ENCODE results near the gene SPACA9.

Gene SPACA9

GRCh38 chr9:132887181-132888120, 8.8 kb downstream of the SPACA9 start:
- no peak overlapping the region for H3K4me2 ChIP-seq (ENCODE audit: low read length, poor library complexity, severe bottlenecking)
- H3K14ac ChIP-seq (ENCODE audit: low read length in 2 of 2) = no peak overlapping the region
- H2BK15ac ChIP-seq (ENCODE audit: low read depth, poor library complexity, severe bottlenecking) = no peak overlapping the region
- no peaks in the 10 kb centered on the region for H3K27me3 ChIP-seq (ENCODE audit: control insufficient read depth in 1 of 2, insufficient read depth in 1 of 2, low read length in 2 of 2)
- no peak overlapping the region for H3K23ac ChIP-seq (ENCODE audit: low read length in 2 of 2)
- no peak overlapping the region for H3K4me3 ChIP-seq (ENCODE audit: insufficient read depth in 1 of 2, low read depth in 1 of 2, low read length in 2 of 2)
- H2BK12ac ChIP-seq (ENCODE audit: low read length in 2 of 2) = no peak overlapping the region
- H3K9me3 ChIP-seq (ENCODE audit: control insufficient read depth, low read length) = no peaks in the 10 kb centered on the region
- no peak overlapping the region for H3K4ac ChIP-seq (ENCODE audit: low read depth in 1 of 2, low read length in 2 of 2)
- H2BK5ac ChIP-seq (ENCODE audit: low read depth, low read length, poor library complexity, severe bottlenecking) = no peak overlapping the region
- peaks cover 19 to 41% of the 10 kb centered on the region in 2 experiments for H3K36me3 ChIP-seq (ENCODE audit: control insufficient read depth in 1 of 2, insufficient read depth in 2 of 2, low read depth in 1 of 2, low read length in 2 of 2)
- no peak overlapping the region for H3K27ac ChIP-seq (ENCODE audit: low read length, poor library complexity, severe bottlenecking)
- no peak overlapping the region for H2BK120ac ChIP-seq (ENCODE audit: low read depth, low read length)
- H3K9ac ChIP-seq (ENCODE audit: low read length) = no peak overlapping the region
- H2AFZ ChIP-seq (ENCODE audit: low read depth, low read length) = no peak overlapping the region
- no peak overlapping the region for H4K8ac ChIP-seq (ENCODE audit: low read length)
- no peak overlapping the region for H4K91ac ChIP-seq (ENCODE audit: low read length)
- DNase-seq = no peak
- WGBS = 89% methylated on average over 17 of the region's 18 CpGs
- peaks cover 2% of the 10 kb centered on the region for H3K4me1 ChIP-seq (ENCODE audit: control insufficient read depth, insufficient read depth, low read depth, low read length)
- no peak overlapping the region for H3K18ac ChIP-seq (ENCODE audit: low read depth in 1 of 2, low read length in 2 of 2)
- H2AK5ac ChIP-seq (ENCODE audit: low read length, severe bottlenecking) = no peak overlapping the region
- H3K79me1 ChIP-seq (replicated peaks; ENCODE audit: low read length, poor library complexity, severe bottlenecking) = no peaks in the 10 kb centered on the region

GRCh38 chr9:132888151-132888550, 9.5 kb downstream of the SPACA9 start:
- H3K4me3 ChIP-seq (ENCODE audit: insufficient read depth in 1 of 2, low read depth in 1 of 2, low read length in 2 of 2) = no peak overlapping the region
- H2BK5ac ChIP-seq (ENCODE audit: low read depth, low read length, poor library complexity, severe bottlenecking) = no peak overlapping the region
- no peak overlapping the region for H3K14ac ChIP-seq (ENCODE audit: low read length in 2 of 2)
- H4K91ac ChIP-seq (ENCODE audit: low read length) = no peak overlapping the region
- no peaks in the 10 kb centered on the region for H3K9me3 ChIP-seq (ENCODE audit: control insufficient read depth, low read length)
- no peak for DNase-seq
- peaks cover 19 to 48% of the 10 kb centered on the region in 2 experiments for H3K36me3 ChIP-seq (ENCODE audit: control insufficient read depth in 1 of 2, insufficient read depth in 2 of 2, low read depth in 1 of 2, low read length in 2 of 2)
- no peaks in the 10 kb centered on the region for H3K4me1 ChIP-seq (ENCODE audit: control insufficient read depth, insufficient read depth, low read depth, low read length)
- H3K9ac ChIP-seq (ENCODE audit: low read length) = no peak overlapping the region
- no peaks in the 10 kb centered on the region for H3K79me1 ChIP-seq (replicated peaks; ENCODE audit: low read length, poor library complexity, severe bottlenecking)
- H2BK15ac ChIP-seq (ENCODE audit: low read depth, poor library complexity, severe bottlenecking) = no peak overlapping the region
- WGBS = 93% methylated on average over 18 of the region's 18 CpGs
- no peak overlapping the region for H2BK12ac ChIP-seq (ENCODE audit: low read length in 2 of 2)
- H2BK120ac ChIP-seq (ENCODE audit: low read depth, low read length) = no peak overlapping the region
- no peak overlapping the region for H3K23ac ChIP-seq (ENCODE audit: low read length in 2 of 2)
- no peaks in the 10 kb centered on the region for H3K27me3 ChIP-seq (ENCODE audit: control insufficient read depth in 1 of 2, insufficient read depth in 1 of 2, low read length in 2 of 2)
- H2AFZ ChIP-seq (ENCODE audit: low read depth, low read length) = no peak overlapping the region
- no peak overlapping the region for H3K4me2 ChIP-seq (ENCODE audit: low read length, poor library complexity, severe bottlenecking)
- H2AK5ac ChIP-seq (ENCODE audit: low read length, severe bottlenecking) = no peak overlapping the region
- H3K27ac ChIP-seq (ENCODE audit: low read length, poor library complexity, severe bottlenecking) = no peak overlapping the region
- no peak overlapping the region for H3K18ac ChIP-seq (ENCODE audit: low read depth in 1 of 2, low read length in 2 of 2)
- no peak overlapping the region for H3K4ac ChIP-seq (ENCODE audit: low read depth in 1 of 2, low read length in 2 of 2)
- no peak overlapping the region for H4K8ac ChIP-seq (ENCODE audit: low read length)

GRCh38 chr9:132892400-132892799, 13.7 kb downstream of the SPACA9 start:
- H2BK5ac ChIP-seq (ENCODE audit: low read depth, low read length, poor library complexity, severe bottlenecking) = no peak overlapping the region
- H2BK15ac ChIP-seq (ENCODE audit: low read depth, poor library complexity, severe bottlenecking) = no peak overlapping the region
- H4K8ac ChIP-seq (ENCODE audit: low read length) = no peak overlapping the region
- no peak overlapping the region for H2AFZ ChIP-seq (ENCODE audit: low read depth, low read length)
- no peak overlapping the region for H2BK12ac ChIP-seq (ENCODE audit: low read length in 2 of 2)
- no peak overlapping the region for H3K4me3 ChIP-seq (ENCODE audit: insufficient read depth in 1 of 2, low read depth in 1 of 2, low read length in 2 of 2)
- H3K4me2 ChIP-seq (ENCODE audit: low read length, poor library complexity, severe bottlenecking) = no peak overlapping the region
- H2AK5ac ChIP-seq (ENCODE audit: low read length, severe bottlenecking) = no peak overlapping the region
- no peak for DNase-seq
- H3K36me3 ChIP-seq (ENCODE audit: control insufficient read depth in 1 of 2, insufficient read depth in 2 of 2, low read depth in 1 of 2, low read length in 2 of 2) = peaks cover 37 to 74% of the 10 kb centered on the region in 2 experiments
- no peak overlapping the region for H3K27ac ChIP-seq (ENCODE audit: low read length, poor library complexity, severe bottlenecking)
- 83% methylated on average over 9 of the region's 9 CpGs for WGBS
- H3K18ac ChIP-seq (ENCODE audit: low read depth in 1 of 2, low read length in 2 of 2) = no peak overlapping the region
- H3K79me1 ChIP-seq (replicated peaks; ENCODE audit: low read length, poor library complexity, severe bottlenecking) = no peaks in the 10 kb centered on the region
- H3K4ac ChIP-seq (ENCODE audit: low read depth in 1 of 2, low read length in 2 of 2) = no peak overlapping the region
- H3K23ac ChIP-seq (ENCODE audit: low read length in 2 of 2) = no peak overlapping the region
- no peak overlapping the region for H2BK120ac ChIP-seq (ENCODE audit: low read depth, low read length)
- no peaks in the 10 kb centered on the region for H3K9me3 ChIP-seq (ENCODE audit: control insufficient read depth, low read length)
- H3K4me1 ChIP-seq (ENCODE audit: control insufficient read depth, insufficient read depth, low read depth, low read length) = no peaks in the 10 kb centered on the region
- H3K14ac ChIP-seq (ENCODE audit: low read length in 2 of 2) = no peak overlapping the region
- H3K27me3 ChIP-seq (ENCODE audit: control insufficient read depth in 1 of 2, insufficient read depth in 1 of 2, low read length in 2 of 2) = no peaks in the 10 kb centered on the region
- H4K91ac ChIP-seq (ENCODE audit: low read length) = no peak overlapping the region
- no peak overlapping the region for H3K9ac ChIP-seq (ENCODE audit: low read length)

- Histone ChIP-seq H3K14ac (ENCODE audit: low read length in 2 of 2) (no peak overlapping the region), H4K8ac (ENCODE audit: low read length) (no peak overlapping the region), H3K9me3 (ENCODE audit: control insufficient read depth, low read length) (no peaks in the 10 kb centered on the region), H3K4me2 (ENCODE audit: low read length, poor library complexity, severe bottlenecking) (no peak overlapping the region), H3K4me1 (ENCODE audit: control insufficient read depth, insufficient read depth, low read depth, low read length) (no peaks in the 10 kb centered on the region), H2BK120ac (ENCODE audit: low read depth, low read length) (no peak overlapping the region), H4K91ac (ENCODE audit: low read length) (no peak overlapping the region), H2AFZ (ENCODE audit: low read depth, low read length) (no peak overlapping the region), H3K27me3 (ENCODE audit: control insufficient read depth in 1 of 2, insufficient read depth in 1 of 2, low read length in 2 of 2) (no peaks in the 10 kb centered on the region), H2AK5ac (ENCODE audit: low read length, severe bottlenecking) (no peak overlapping the region), H2BK5ac (ENCODE audit: low read depth, low read length, poor library complexity, severe bottlenecking) (no peak overlapping the region), H3K18ac (ENCODE audit: low read depth in 1 of 2, low read length in 2 of 2) (no peak overlapping the region), H3K4ac (ENCODE audit: low read depth in 1 of 2, low read length in 2 of 2) (no peak overlapping the region), H3K27ac (ENCODE audit: low read length, poor library complexity, severe bottlenecking) (no peak overlapping the region), H2BK15ac (ENCODE audit: low read depth, poor library complexity, severe bottlenecking) (no peak overlapping the region), H2BK12ac (ENCODE audit: low read length in 2 of 2) (no peak overlapping the region), H3K36me3 (ENCODE audit: control insufficient read depth in 1 of 2, insufficient read depth in 2 of 2, low read depth in 1 of 2, low read length in 2 of 2) (peaks cover 47 to 87% of the 10 kb centered on the region in 2 experiments), H3K4me3 (ENCODE audit: insufficient read depth in 1 of 2, low read depth in 1 of 2, low read length in 2 of 2) (no peak overlapping the region), H3K79me1 (replicated peaks; ENCODE audit: low read length, poor library complexity, severe bottlenecking) (no peaks in the 10 kb centered on the region), H3K9ac (ENCODE audit: low read length) (no peak overlapping the region), H3K23ac (ENCODE audit: low read length in 2 of 2) (no peak overlapping the region)
- 100% methylated on average over 3 of the region's 5 CpGs for WGBS
- DNase-seq = no peak
Measured at GRCh38 chr9:132894346-132894745, 15.6 kb downstream of the SPACA9 start.

All from mesenchymal stem cell (in vitro differentiated cells and primary cell).